Aorta (tissue), 5 donors: ENCODE measurements around the gene HLCS. TPM values are rescaled to one million over a fixed set of nuclear protein-coding genes. Genes with fewer than 3 reads are reported as not detected.
"Not testable (repeated sequence)": the region's sequence is repeated elsewhere in the genome, so short reads cannot be mapped to it uniquely, and the experiment has no call there.

Experiments used
- ATAC-seq: fragments of 200-7000 bp; cut with Tn5 transposase; one replicate; pipeline ENCODE4 v1.9.1; 2022; ENCODE audit warnings: moderate library complexity; ENCODE audit not compliant: low FRiP score
- DNase-seq, 2 donors: peaks; one replicate each; pipeline ENCODE4 v3.0.0-alpha.2; 2020
- H3K27ac ChIP-seq, 2 donors: one replicate each; pipeline ENCODE4 v1.5.1; 2013; ENCODE audit warnings: low read length in 2 of 2, mild to moderate bottlenecking in 2 of 2, moderate library complexity in 2 of 2, control low read depth in 1 of 2, inconsistent platforms in 1 of 2, low read depth in 1 of 2
- H3K27me3 ChIP-seq, 2 donors: one replicate each; pipeline ENCODE4 v1.6.1; 2013; ENCODE audit warnings: control low read depth in 1 of 2, low read length in 1 of 2, mild to moderate bottlenecking in 1 of 2, moderate library complexity in 1 of 2; ENCODE audit not compliant: insufficient read depth in 2 of 2, control insufficient read depth in 1 of 2
- H3K36me3 ChIP-seq, 2 donors: one replicate each; pipeline ENCODE4 v1.6.1; 2013; ENCODE audit warnings: control low read depth in 1 of 2, low read length in 1 of 2, mild to moderate bottlenecking in 1 of 2; ENCODE audit not compliant: insufficient read depth in 2 of 2, control insufficient read depth in 1 of 2
- H3K4me1 ChIP-seq, 2 donors: one replicate each; pipeline ENCODE4 v1.6.1; 2013; ENCODE audit warnings: low read length in 2 of 2, control low read depth in 1 of 2, mild to moderate bottlenecking in 1 of 2, moderate library complexity in 1 of 2; ENCODE audit not compliant: insufficient read depth in 2 of 2, control insufficient read depth in 1 of 2
- H3K4me3 ChIP-seq, 2 donors: one replicate each; pipeline ENCODE4 v1.5.1; 2013; ENCODE audit warnings: low read length in 2 of 2, control low read depth in 1 of 2, mild to moderate bottlenecking in 1 of 2
- H3K9me3 ChIP-seq: one replicate; pipeline ENCODE4 v1.6.1; 2013; ENCODE audit warnings: mild to moderate bottlenecking, low read length; ENCODE audit not compliant: control insufficient read depth
- WGBS, 2 donors: extraction: QIAGEN DNeasy Blood & Tissue Kit; methylation state at CpG; one replicate each; pipeline ENCODE4 v1.1.7; 2013; 5-methylcytosine and 5-hydroxymethylcytosine counted together
- intact Hi-C, 2 donors: fragments of 100-400 bp; cut with DNase I; formaldehyde crosslinking; loops; one replicate each; pipeline versions ENCODE4 v1.14.2 to v1.15.0; 2022
- polyA plus RNA-seq, 2 donors: library from polyadenylated mRNA; stranded (reverse); fragments of 200-250 nt; gene quantifications; one replicate each; pipeline ENCODE4 v1.2.3, GENCODE V29; 2013
- total RNA-seq, 2 donors: library from RNA; stranded (reverse); fragmentation: NEBNext Ultra II Directional; extraction: Animal tissue kit (Norgen Biotek cat#: 25700); gene quantifications; one replicate each; pipeline ENCODE4 v1.2.1, GENCODE V29; 2021
- donor health status: healthy with polysubstance abuse.
- donor health status: Bipolar disorder and iron deficiency.
- donor health status: DM: no; HTN: no; CAD: no.
- donor health status: DM: no; HTN: no; CAD: no.
- donor health status: DM: yes; HTN: yes; CAD: no.

The HLCS gene
- total and polyA plus RNA-seq, 4 donors: 2.1 to 19.7 (median 10.6) TPM

GRCh38 chr21:36989199-36989698 is 22.8 kb upstream of the HLCS start:
- Histone ChIP-seq H3K4me3 (peak overlapping the region in 1 of 2 donors; percentile 10), H3K27ac (peak overlapping the region in 1 of 2 donors; percentile 72)
- not testable (repeated sequence) for H3K36me3 ChIP-seq, H3K4me1 ChIP-seq, DNase-seq, H3K9me3 ChIP-seq, H3K27me3 ChIP-seq, ATAC-seq
- intact Hi-C loops: loop anchor here in 1 of 2 donors (1.0 to 10.0 kb wide), 2 partner anchors 23 to 86 kb away; partner anchors contain the start of genes HLCS, PIGP and TTC3
- WGBS, 2 donors: 34 to 39% methylated on average over 22 of the region's 22 CpGs

DNA sequence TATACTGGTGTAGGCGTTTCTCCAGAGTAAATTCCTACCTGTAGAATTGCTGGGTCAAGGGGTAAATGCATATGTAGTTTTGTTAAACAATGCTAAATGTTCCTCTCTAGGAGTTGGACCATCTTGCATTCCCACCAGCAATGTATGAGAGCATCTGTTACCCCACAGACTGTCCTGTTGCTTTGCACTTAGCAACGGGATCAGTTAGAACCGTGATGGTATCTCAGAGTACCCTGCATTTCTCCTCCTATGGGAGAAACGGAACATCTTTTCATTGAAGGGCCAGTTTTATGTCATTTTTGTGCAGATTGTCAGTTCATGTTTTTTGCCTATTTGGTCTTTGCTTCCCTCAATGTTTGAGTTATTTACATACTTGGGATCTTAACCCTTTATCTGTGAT is 22.1 kb upstream of the HLCS start:
- H3K27me3 ChIP-seq: no peaks in the 10 kb centered on the region
- ATAC-seq: no peak
- no peak overlapping the region for H3K4me3 ChIP-seq
- H3K27ac ChIP-seq: no peak overlapping the region
- no peaks in the 10 kb centered on the region for H3K4me1 ChIP-seq
- intact Hi-C loops: loop anchor here in 1 of 2 donors (10.0 kb wide), 1 partner anchor 86 kb away; the partner anchor contains the start of genes PIGP and TTC3
- no peaks in the 10 kb centered on the region for H3K9me3 ChIP-seq
- no peak for DNase-seq
- 79 to 83% methylated on average over 4 of the region's 4 CpGs for WGBS, 2 donors
- no peaks in the 10 kb centered on the region for H3K36me3 ChIP-seq

DNA sequence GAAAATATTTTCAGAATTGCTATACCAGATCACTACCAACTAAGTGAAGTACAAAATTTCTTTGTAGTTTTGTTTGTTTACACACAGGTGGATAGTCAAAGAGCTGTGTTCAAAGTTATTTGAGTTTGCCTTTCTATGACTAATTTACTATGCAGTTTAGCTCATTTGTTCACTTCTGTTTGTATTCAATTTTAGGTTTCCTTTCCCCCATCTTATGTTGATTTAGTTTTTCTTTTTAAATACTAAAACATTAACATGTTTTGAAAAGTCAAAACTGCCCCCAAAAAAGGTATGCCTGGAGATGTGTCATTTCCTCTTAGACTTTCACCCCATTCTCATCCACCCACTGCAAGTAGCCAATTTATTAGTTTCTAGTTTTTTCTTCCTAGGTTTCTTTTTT is 21.4 kb upstream of the HLCS start:
- intact Hi-C loops: loop anchor here in 1 of 2 donors (10.0 kb wide), 1 partner anchor 87 kb away; the partner anchor contains the start of genes PIGP and TTC3
- no peaks in the 10 kb centered on the region for H3K9me3 ChIP-seq
- H3K4me3 ChIP-seq: no peak overlapping the region
- no peaks in the 10 kb centered on the region for H3K27me3 ChIP-seq
- no peak overlapping the region for H3K27ac ChIP-seq
- ATAC-seq (no peak), DNase-seq (no peak)
- no peaks in the 10 kb centered on the region for H3K4me1 ChIP-seq
- no peaks in the 10 kb centered on the region for H3K36me3 ChIP-seq

DNA sequence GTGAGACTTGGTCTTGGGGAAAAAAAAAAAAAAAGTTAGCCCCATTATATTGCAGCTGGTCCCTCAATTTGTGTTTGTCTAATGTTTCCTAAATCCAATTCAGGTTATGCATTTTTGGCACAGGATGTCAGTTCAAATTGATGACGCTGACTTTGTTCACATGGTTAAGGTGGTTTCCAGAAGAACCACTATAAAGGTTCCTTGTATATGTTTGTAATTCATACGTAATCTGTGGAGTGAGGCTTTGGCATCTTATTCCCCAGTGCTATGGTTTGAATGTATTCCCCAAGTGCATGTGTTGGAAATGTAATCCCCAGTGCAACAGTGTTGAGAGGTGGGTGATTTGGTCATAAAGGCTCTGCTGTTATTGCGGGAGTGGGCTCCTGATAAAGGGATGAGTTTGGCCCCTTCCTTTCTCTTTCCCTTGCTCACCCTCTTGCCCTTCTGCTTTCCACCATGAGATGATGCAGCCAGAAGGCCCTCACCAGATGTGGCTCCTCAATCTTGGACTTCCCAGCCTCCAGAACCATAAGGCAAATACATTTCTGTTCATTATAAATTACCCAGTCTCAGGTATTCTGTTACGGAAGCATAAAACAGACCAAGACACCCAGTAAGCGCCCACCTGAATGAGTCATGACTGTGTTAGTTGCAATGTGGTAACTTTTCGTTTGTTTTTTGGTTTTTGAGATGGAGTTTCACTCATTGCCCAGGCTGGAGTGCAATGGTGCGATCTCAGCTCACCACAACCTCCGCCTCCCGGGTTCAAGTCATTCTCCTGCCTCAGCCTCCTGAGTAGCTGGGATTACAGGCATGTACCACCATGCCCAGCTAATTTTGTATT is 19.5 kb upstream of the HLCS start:
- ATAC-seq (no peak), DNase-seq (no peak)
- intact Hi-C loops: loop anchor here in 1 of 2 donors (10.0 kb wide), 1 partner anchor 89 kb away; the partner anchor contains the start of genes PIGP and TTC3
- 75% methylated on average over 9 of the region's 9 CpGs for WGBS, 2 donors
- H3K4me1 ChIP-seq: no peaks in the 10 kb centered on the region
- no peaks in the 10 kb centered on the region for H3K27me3 ChIP-seq
- H3K36me3 ChIP-seq: no peaks in the 10 kb centered on the region
- H3K9me3 ChIP-seq: no peaks in the 10 kb centered on the region
- no peak overlapping the region for H3K27ac ChIP-seq
- no peak overlapping the region for H3K4me3 ChIP-seq

- no peaks in the 10 kb centered on the region for H3K36me3 ChIP-seq
- no peak overlapping the region for H3K27ac ChIP-seq
- H3K27me3 ChIP-seq: no peaks in the 10 kb centered on the region
- ATAC-seq (no peak), DNase-seq (no peak)
- H3K9me3 ChIP-seq: no peaks in the 10 kb centered on the region
- intact Hi-C loops: loop anchor here in 1 of 2 donors (10.0 kb wide), 1 partner anchor 93 kb away; the partner anchor contains the start of genes PIGP and TTC3
- 72 to 74% methylated on average over 6 of the region's 6 CpGs for WGBS, 2 donors
- H3K4me1 ChIP-seq: no peaks in the 10 kb centered on the region
- H3K4me3 ChIP-seq: no peak overlapping the region
Measured at GRCh38 chr21:36981977-36982700, 15.7 kb upstream of the HLCS start.

GRCh38 chr21:36981049-36981391 is 14.6 kb upstream of the HLCS start:
- 17 to 23% methylated on average over 2 of the region's 2 CpGs for WGBS, 2 donors
- no peak for ATAC-seq

DNA sequence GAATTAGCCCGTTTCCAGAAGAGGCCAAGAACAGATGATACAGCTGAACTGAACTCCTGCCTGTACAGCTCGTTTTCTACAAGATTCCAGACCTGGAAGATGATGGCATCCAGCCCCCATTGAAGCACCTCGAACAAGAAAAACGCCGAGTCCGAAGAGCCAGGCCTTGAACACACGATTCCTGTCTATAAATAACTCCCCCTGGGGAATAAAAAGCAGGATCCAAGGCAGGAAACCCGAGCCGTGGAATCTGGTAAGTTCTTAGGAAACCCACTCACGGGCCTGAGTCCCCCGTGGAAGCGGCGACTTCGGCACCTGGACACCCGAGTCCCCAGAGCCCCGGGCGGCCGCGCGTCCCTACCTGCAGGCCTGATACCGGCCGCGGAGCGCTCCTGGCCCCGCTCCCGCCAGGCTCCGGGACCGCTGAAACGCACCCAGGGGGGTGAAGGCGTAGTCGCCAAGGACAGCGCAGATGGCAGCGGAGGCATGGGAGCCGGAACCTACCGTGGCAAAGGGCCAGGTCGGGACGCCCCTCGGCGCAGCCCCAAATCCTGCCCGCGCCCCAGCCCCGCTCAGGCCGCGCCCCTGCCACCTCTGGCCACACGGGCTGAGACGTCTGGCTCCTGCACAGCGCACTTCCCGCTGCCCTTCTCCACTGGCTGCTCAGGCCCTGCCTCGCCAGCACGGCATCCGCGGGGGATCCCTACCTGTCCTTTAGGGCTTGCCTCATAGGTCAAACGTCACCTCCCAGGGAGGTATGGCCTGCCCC is 14.0 kb upstream of the HLCS start:
- Histone ChIP-seq H3K9me3 (no peaks in the 10 kb centered on the region), H3K4me1 (no peaks in the 10 kb centered on the region), H3K4me3 (peak overlapping the region; percentile 44 to 50), H3K36me3 (no peaks in the 10 kb centered on the region), H3K27ac (no peak overlapping the region), H3K27me3 (no peaks in the 10 kb centered on the region)
- DNase-seq: peak; percentile 58 to 80
- peak; percentile 73 for ATAC-seq
- intact Hi-C loops: loop anchor here in 1 of 2 donors (10.0 kb wide), 1 partner anchor 94 kb away; the partner anchor contains the start of genes PIGP and TTC3
- WGBS, 2 donors: 2 to 4% methylated on average over 42 to 53 of the region's 53 CpGs

More at GRCh38 chr21:36981049-36981391, 14.6 kb upstream of the HLCS start:
- Histone ChIP-seq H3K4me1 (no peaks in the 10 kb centered on the region), H3K27me3 (no peaks in the 10 kb centered on the region), H3K4me3 (peak overlapping the region; percentile 44 to 50), H3K27ac (no peak overlapping the region), H3K9me3 (no peaks in the 10 kb centered on the region), H3K36me3 (no peaks in the 10 kb centered on the region)
- intact Hi-C loops: loop anchor here in 1 of 2 donors (10.0 kb wide), 1 partner anchor 94 kb away; the partner anchor contains the start of genes PIGP and TTC3
- DNase-seq: no peak
